GM12891 (cell line): ENCODE results near the gene CLIC3.
A peak's percentile ranks its signal among the peaks of the same experiment; 100 is the strongest.

Experiments used
- DNase-seq: peaks from one replicate; pipeline ENCODE4 v3.0.0; 2011; ENCODE audit warnings: low spot score; ENCODE audit not compliant: insufficient read length
- FAIRE-seq: peaks from 2 replicates; lab custom pipeline; 2011; peaks lifted over from hg19 to GRCh38; lab: Jason Lieb, UNC
- PAX5 ChIP-seq: IDR thresholded peaks from 2 replicates; pipeline ENCODE4 v1.6.1; 2011; ENCODE audit warnings: low read length, moderate library complexity, mild to moderate bottlenecking; ENCODE audit not compliant: insufficient read depth, severe bottlenecking
- POLR2A ChIP-seq: IDR thresholded peaks from 2 replicates; pipeline ENCODE4 v1.6.1; 2011; ENCODE audit warnings: low read depth, low read length, control low read depth
- POLR2AphosphoS5 ChIP-seq: IDR thresholded peaks from 2 replicates; pipeline ENCODE4 v1.6.1; 2011; ENCODE audit warnings: low read depth, low read length, control low read depth
- POU2F2 ChIP-seq: IDR thresholded peaks from 2 replicates; pipeline ENCODE4 v1.6.1; 2011; ENCODE audit warnings: low read depth, mild to moderate bottlenecking, control low read depth, low read length, moderate library complexity
- SPI1 ChIP-seq: IDR thresholded peaks from 2 replicates; pipeline ENCODE4 v1.6.1; 2011; ENCODE audit warnings: low read depth, low read length, control low read depth
- TAF1 ChIP-seq: IDR thresholded peaks from 2 replicates; pipeline ENCODE4 v1.6.1; 2011; ENCODE audit warnings: low read depth, low read length, control low read depth

CLIC3 gene

GRCh38 chr9:136954270-136955083, 41.9 kb downstream of the CLIC3 start:
- TF ChIP-seq SPI1 (no peak), POU2F2 (no peak), POLR2AphosphoS5 (no peak), TAF1 (no peak), PAX5 (no peak), POLR2A (no peak)
- DNase-seq (no peak), FAIRE-seq (no peak)

- no peak for DNase-seq
- no peak for FAIRE-seq
- TF ChIP-seq POU2F2 = no peak
- no peak for TF ChIP-seq SPI1
- no peak for TF ChIP-seq TAF1
- TF ChIP-seq POLR2AphosphoS5 = no peak
- no peak for TF ChIP-seq PAX5
- no peak for TF ChIP-seq POLR2A
Measured at GRCh38 chr9:136953771-136954269, 42.5 kb downstream of the CLIC3 start.

- FAIRE-seq (no peak), DNase-seq (no peak)
- TF ChIP-seq TAF1 (no peak), PAX5 (no peak), POLR2AphosphoS5 (no peak), SPI1 (no peak), POU2F2 (no peak), POLR2A (no peak)
Measured at GRCh38 chr9:136952876-136953770, 43.2 kb downstream of the CLIC3 start.

GRCh38 chr9:136952321-136952850, 44.0 kb downstream of the CLIC3 start:
- FAIRE-seq (no peak), DNase-seq (no peak)
- TF ChIP-seq PAX5 = no peak
- no peak for TF ChIP-seq POLR2A
- TF ChIP-seq SPI1 = no peak
- TF ChIP-seq POLR2AphosphoS5 = no peak
- no peak for TF ChIP-seq POU2F2
- TF ChIP-seq TAF1 = no peak

- FAIRE-seq = no peak
- DNase-seq = no peak
- TF ChIP-seq PAX5 = no peak
- no peak for TF ChIP-seq TAF1
- TF ChIP-seq POLR2A = no peak
- no peak for TF ChIP-seq SPI1
Measured at GRCh38 chr9:136951541-136952320, 44.6 kb downstream of the CLIC3 start, which contains the start of gene LCN12. Gene LCN12 (plus strand): TSS chr9:136952273. CDS start chr9:136952328, 55 bp downstream.

GRCh38 chr9:136950656-136951276, 45.6 kb downstream of the CLIC3 start:
- FAIRE-seq (no peak), DNase-seq (no peak)
- no peak for TF ChIP-seq PAX5
- TF ChIP-seq POU2F2 = no peak
- TF ChIP-seq POLR2A = no peak
- TF ChIP-seq POLR2AphosphoS5 = no peak
- no peak for TF ChIP-seq TAF1
- no peak for TF ChIP-seq SPI1

- FAIRE-seq (peak; percentile 100), DNase-seq (peak; percentile 100)
- TF ChIP-seq TAF1 (no peak), POLR2AphosphoS5 (no peak), POLR2A (no peak; the same call in 1 of the 2 replicates)
Measured at GRCh38 chr9:136949817-136950655, 46.3 kb downstream of the CLIC3 start.

GRCh38 chr9:136949239-136949816, 47.0 kb downstream of the CLIC3 start:
- FAIRE-seq (peak; percentile 43), DNase-seq (no peak)

More at GRCh38 chr9:136949239-136949816, 47.0 kb downstream of the CLIC3 start:
- TF ChIP-seq POLR2A = no peak
- no peak for TF ChIP-seq TAF1
- no peak for TF ChIP-seq POU2F2
- no peak for TF ChIP-seq PAX5
- TF ChIP-seq POLR2AphosphoS5 = no peak
- no peak for TF ChIP-seq SPI1
